Upper lobe of left lung (tissue), 4 donors: ENCODE data around the gene ACTR1A.

Source experiments
- EP300 ChIP-seq, 4 donors: sonication (generic); formaldehyde crosslinking; IDR thresholded peaks; one replicate each; pipeline ENCODE4 v1.5.1; 2017; ENCODE audit warnings: antibody characterized with exemption in 4 of 4, control low read depth in 2 of 4
- POLR2AphosphoS5 ChIP-seq, 2 donors: sonication (generic); formaldehyde crosslinking; IDR thresholded peaks; one replicate each; pipeline ENCODE4 v1.5.1; 2017; ENCODE audit warnings: antibody characterized with exemption in 2 of 2
- TF ChIP-seq, protein P1 (sequence below), 6 experiments: fragments of 450-650 bp in 4 of 6; fragments of 200-600 bp in 2 of 6; sonication (generic) in 2 of 6; IDR thresholded peaks; one replicate each; pipeline ENCODE4 v1.5.1; 2016 to 2019; ENCODE audit warnings: antibody characterized with exemption in 6 of 6

DNA sequence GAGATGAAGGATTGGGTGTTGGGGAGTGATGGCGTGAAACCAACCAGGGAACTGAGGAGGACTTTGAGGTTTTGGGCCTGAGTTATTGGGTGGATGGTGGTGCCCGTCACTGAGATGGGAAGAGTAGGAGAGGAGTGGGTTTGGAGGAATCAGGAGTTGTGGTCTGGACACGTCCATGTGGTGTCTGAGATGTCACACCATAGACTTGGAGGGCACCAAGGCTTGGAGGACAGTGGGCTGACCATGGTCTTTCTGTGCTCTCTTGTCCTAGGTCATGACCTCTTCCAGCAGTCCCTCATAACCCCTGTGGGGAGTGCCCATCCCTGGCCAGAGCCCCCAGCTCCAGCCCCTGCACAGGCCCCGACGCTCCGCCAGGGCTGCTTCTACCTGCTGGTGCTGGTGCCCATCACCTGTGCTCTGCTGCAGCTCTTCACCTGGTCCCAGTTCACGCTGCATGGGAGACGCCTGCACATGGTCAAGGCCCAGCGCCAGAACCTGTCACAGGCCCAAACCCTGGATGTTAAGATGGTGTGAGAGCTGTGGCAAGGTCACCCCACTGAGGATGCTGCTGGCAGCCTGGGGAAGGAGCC lies 27.0 kb downstream of the ACTR1A start:
- TF ChIP-seq, protein P1, sequence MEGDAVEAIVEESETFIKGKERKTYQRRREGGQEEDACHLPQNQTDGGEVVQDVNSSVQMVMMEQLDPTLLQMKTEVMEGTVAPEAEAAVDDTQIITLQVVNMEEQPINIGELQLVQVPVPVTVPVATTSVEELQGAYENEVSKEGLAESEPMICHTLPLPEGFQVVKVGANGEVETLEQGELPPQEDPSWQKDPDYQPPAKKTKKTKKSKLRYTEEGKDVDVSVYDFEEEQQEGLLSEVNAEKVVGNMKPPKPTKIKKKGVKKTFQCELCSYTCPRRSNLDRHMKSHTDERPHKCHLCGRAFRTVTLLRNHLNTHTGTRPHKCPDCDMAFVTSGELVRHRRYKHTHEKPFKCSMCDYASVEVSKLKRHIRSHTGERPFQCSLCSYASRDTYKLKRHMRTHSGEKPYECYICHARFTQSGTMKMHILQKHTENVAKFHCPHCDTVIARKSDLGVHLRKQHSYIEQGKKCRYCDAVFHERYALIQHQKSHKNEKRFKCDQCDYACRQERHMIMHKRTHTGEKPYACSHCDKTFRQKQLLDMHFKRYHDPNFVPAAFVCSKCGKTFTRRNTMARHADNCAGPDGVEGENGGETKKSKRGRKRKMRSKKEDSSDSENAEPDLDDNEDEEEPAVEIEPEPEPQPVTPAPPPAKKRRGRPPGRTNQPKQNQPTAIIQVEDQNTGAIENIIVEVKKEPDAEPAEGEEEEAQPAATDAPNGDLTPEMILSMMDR (IDR thresholded peaks at IDR 0.05): no peak
- TF ChIP-seq POLR2AphosphoS5 (IDR thresholded peaks at IDR 0.05): no peak
- no peak for TF ChIP-seq EP300 (IDR thresholded peaks at IDR 0.05)
